ENCODE data around the gene CCT6A. TPM values are rescaled to one million over a fixed set of nuclear protein-coding genes. Genes with fewer than 3 reads are reported as not detected.
A peak's percentile ranks its signal among the peaks of the same experiment; 100 is the strongest.
"Not testable (repeated sequence)": the region's sequence is repeated elsewhere in the genome, so short reads cannot be mapped to it uniquely, and the experiment has no call there.

CCT6A gene
- total RNA-seq, 2 donors from 2014 or later = 74.5 to 75.8 TPM

DNA sequence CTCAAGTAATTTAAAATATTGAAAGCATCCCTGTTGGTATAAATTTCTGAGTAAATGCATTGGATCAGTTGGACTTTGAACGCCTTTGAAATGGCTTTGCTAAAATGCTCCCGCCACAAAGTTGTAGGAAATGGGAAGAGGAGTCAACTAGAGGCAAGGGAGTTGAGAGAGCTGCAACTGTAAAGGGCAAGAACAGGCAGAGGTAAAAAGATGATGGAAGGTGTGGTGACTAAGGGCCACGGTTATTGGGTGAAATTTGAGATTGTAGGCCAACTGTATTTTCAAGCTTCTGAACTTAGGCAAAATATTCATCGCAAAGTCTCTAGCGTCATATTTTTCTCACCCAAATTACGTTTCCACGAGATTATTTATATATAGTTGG lies 11.9 kb downstream of the CCT6A start:
- Histone ChIP-seq H3K4me1 (peaks cover 42% of the 10 kb centered on the region), H3K4me3 (no peak overlapping the region), H3K9me3 (no peaks in the 10 kb centered on the region), H3K27ac (peak overlapping the region; percentile 91 to 95 (median 92)), H3K36me3 (replicated peaks in 1 of 2; ENCODE audit: insufficient read depth in 1 of 2, low read depth in 2 of 2) (peaks cover 0 to 19% of the 10 kb centered on the region in 2 donors), H3K27me3 (no peaks in the 10 kb centered on the region)
- intact Hi-C loops (cut with DNase I) = no loop called here
- DNase-seq = no peak
- TF ChIP-seq, protein P1, sequence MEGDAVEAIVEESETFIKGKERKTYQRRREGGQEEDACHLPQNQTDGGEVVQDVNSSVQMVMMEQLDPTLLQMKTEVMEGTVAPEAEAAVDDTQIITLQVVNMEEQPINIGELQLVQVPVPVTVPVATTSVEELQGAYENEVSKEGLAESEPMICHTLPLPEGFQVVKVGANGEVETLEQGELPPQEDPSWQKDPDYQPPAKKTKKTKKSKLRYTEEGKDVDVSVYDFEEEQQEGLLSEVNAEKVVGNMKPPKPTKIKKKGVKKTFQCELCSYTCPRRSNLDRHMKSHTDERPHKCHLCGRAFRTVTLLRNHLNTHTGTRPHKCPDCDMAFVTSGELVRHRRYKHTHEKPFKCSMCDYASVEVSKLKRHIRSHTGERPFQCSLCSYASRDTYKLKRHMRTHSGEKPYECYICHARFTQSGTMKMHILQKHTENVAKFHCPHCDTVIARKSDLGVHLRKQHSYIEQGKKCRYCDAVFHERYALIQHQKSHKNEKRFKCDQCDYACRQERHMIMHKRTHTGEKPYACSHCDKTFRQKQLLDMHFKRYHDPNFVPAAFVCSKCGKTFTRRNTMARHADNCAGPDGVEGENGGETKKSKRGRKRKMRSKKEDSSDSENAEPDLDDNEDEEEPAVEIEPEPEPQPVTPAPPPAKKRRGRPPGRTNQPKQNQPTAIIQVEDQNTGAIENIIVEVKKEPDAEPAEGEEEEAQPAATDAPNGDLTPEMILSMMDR (IDR thresholded peaks at IDR 0.05) = no peak
- TF ChIP-seq POLR2A (IDR thresholded peaks at IDR 0.05) = no peak
- 51 to 54% methylated on average over 7 of the region's 7 CpGs for WGBS, 2 donors
- no peak for ATAC-seq

DNA sequence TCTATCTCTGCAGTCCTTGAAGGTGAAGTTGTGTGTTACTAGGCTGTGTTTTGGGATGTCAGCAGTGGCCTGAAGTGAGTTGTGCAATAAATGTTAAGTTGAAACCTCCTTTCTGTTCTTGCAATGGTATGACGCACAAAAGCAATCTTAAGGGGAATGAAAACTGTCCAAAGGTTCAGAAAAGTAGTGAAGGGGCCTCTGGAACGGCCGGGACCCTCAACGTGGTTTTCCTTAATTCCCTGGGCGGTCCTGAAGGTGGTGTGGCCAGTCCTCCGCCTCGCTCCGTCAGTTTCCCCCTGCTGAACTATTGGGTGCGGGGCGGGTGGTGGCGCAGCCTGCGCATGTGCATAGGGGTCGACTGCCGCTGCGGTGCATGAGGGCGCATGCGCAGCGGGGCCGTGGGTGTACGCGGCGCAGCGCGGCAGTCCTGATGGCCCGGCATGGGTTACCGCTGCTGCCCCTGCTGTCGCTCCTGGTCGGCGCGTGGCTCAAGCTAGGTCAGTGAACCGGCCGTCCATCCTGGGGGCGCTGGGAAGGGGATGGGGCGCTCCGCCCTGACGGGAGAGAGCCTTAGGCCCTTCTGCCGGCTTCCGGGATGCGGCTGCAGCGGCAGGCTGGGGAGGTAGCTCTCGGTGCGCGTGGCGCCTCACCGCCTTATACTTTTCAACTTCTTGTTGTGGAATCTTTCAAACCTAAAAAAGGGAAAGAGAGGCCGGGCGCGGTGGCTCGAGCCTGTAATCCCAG lies 12.5 kb downstream of the CCT6A start, which contains the start of gene SUMF2:
SUMF2 (plus strand) TSS at position 405 of the 744 bp plus-strand sequence; CDS start at position 431, 26 bp downstream.
- WGBS, 2 donors = 0 to 2% methylated on average over 8 to 49 of the region's 49 CpGs
- intact Hi-C loops (cut with DNase I) = no loop called here
- Histone ChIP-seq H3K9me3 (no peaks in the 10 kb centered on the region), H3K36me3 (replicated peaks in 1 of 2; ENCODE audit: insufficient read depth in 1 of 2, low read depth in 2 of 2) (peaks cover 0 to 19% of the 10 kb centered on the region in 2 donors), H3K27ac (peak within 1 kb of the TSS; percentile 91 to 95 (median 92)), H3K4me1 (peaks cover 42% of the 10 kb centered on the region), H3K4me3 (peak within 1 kb of the TSS; percentile 59 to 65), H3K27me3 (no peaks in the 10 kb centered on the region)
- peak; percentile 80 to 91 (median 89) for TF ChIP-seq POLR2A (IDR thresholded peaks at IDR 0.05)
- TF ChIP-seq, protein P1 (IDR thresholded peaks at IDR 0.05) = peak in 1 of 7 experiments; percentile 27
- DNase-seq (peak; percentile 87 to 93 (median 90)), ATAC-seq (peak; percentile 94)

DNA sequence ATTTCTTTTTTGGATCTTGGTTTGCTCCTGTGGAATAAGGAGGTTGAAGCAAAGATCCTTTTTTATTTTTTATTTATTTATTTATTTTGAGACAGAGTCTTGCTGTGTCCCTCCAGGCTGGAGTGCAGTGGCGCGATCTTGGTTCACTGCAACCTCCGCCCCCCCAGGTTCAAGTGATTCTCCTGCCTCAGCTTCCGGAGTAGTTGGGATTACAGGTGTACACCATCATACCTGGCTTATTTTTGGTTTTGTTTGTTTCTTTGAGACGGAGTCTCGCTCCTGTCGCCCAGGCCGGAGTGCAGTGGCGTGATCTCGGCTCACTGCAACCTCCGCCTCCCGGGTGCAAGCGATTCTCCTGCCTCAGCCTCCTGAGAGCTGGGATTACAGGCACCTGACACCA lies 14.8 kb downstream of the CCT6A start:
- H3K4me3 ChIP-seq; H3K27ac ChIP-seq; H3K9me3 ChIP-seq; H3K27me3 ChIP-seq; intact Hi-C loops (cut with DNase I); ATAC-seq: not testable (repeated sequence)
- WGBS, 2 donors = 96 to 97% methylated on average over 13 of the region's 13 CpGs
- Histone ChIP-seq H3K36me3 (replicated peaks in 1 of 2; ENCODE audit: insufficient read depth in 1 of 2, low read depth in 2 of 2) (peaks cover 7 to 13% of the 10 kb centered on the region in 2 donors), H3K4me1 (peaks cover 30% of the 10 kb centered on the region)
- peak in 1 of 4 donors; percentile 1 for DNase-seq

DNA sequence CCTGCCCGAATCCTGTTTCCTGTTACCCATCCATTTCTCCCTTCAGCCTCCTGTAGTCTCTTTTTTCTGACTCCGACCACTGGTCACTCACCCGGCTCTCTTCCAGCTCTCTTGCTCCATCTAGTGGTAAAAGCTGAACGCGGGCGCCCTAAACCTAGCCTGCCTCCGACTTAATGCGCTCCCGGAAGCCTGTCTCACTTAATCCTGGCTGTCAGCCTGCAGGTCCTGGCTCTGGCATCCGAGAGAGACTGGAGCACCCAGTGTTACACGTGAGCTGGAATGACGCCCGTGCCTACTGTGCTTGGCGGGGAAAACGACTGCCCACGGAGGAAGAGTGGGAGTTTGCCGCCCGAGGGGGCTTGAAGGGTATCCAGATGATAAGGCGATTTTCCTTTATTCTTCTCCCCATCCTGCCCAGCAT lies 22.8 kb downstream of the CCT6A start:
- intact Hi-C loops (cut with DNase I) = loop anchor here (5.0 kb wide), 1 partner anchor 67 kb away; no protein-coding TSS in a partner anchor
- H3K36me3 ChIP-seq (replicated peaks in 1 of 2; ENCODE audit: insufficient read depth in 1 of 2, low read depth in 2 of 2) = peaks cover 7% of the 10 kb centered on the region in 2 donors

DNA sequence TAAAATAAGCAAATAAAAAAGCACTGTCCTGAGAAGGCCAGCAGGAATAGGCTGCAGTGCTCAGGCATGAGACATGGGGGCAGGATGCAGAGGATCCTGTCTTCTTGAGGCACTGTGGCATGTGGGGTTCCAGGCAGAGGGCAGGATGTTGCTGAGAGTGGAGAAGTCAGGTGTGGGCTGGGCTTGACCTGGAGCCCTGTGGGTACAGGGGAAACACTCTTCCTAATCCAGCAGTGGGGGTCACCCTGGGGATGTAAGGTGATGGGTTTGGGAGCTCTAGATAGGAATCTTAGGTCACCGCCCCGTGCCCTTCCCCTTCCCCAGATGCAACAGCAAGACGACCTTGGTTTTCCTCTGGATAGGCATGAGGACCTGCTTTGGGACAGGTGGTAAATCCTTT lies 26.1 kb downstream of the CCT6A start:
- 87% methylated on average over 3 of the region's 3 CpGs; no CpG with 5 or more reads in 1 of the 2 donors for WGBS, 2 donors
- H3K27ac ChIP-seq = no peak overlapping the region
- TF ChIP-seq POLR2A (IDR thresholded peaks at IDR 0.05) = no peak
- TF ChIP-seq, protein P1 (IDR thresholded peaks at IDR 0.05) = no peak
- no peak for ATAC-seq
- intact Hi-C loops (cut with DNase I) = no loop called here
- H3K9me3 ChIP-seq = no peaks in the 10 kb centered on the region
- H3K4me1 ChIP-seq = peaks cover 24% of the 10 kb centered on the region
- H3K27me3 ChIP-seq = no peaks in the 10 kb centered on the region
- no peaks in the 10 kb centered on the region for H3K36me3 ChIP-seq (replicated peaks in 1 of 2; ENCODE audit: insufficient read depth in 1 of 2, low read depth in 2 of 2)
- DNase-seq = peak in 1 of 4 donors; percentile 0
- no peak overlapping the region for H3K4me3 ChIP-seq

More for the DNA sequence above, 22.8 kb downstream of the CCT6A start:
- TF ChIP-seq, protein P1 (IDR thresholded peaks at IDR 0.05) = peak; percentile 89 to 99 (median 99)
- TF ChIP-seq POLR2A (IDR thresholded peaks at IDR 0.05) = peak in 1 of 3 donors; percentile 23
- H3K4me1 ChIP-seq = peaks cover 16% of the 10 kb centered on the region
- peak; percentile 99 for ATAC-seq
- WGBS, 2 donors = 7 to 16% methylated on average over 18 to 19 of the region's 19 CpGs
- H3K4me3 ChIP-seq = no peak overlapping the region
- no peaks in the 10 kb centered on the region for H3K9me3 ChIP-seq
- H3K27me3 ChIP-seq = no peaks in the 10 kb centered on the region
- peak overlapping the region in 3 of 4 donors; percentile 57 to 72 (median 72) for H3K27ac ChIP-seq
- peak; percentile 94 to 97 (median 97) for DNase-seq

Data from body of pancreas (tissue), 4 donors.